CD4-positive, alpha-beta T cell (primary cell): ENCODE results near the gene MOB1B. TPM values are rescaled to one million over a fixed set of nuclear protein-coding genes. Genes with fewer than 3 reads are reported as not detected.

Source experiments
- ATAC-seq: fragments of 200-7000 bp; cut with Tn5 transposase; one replicate; pipeline ENCODE4 v1.10.0; 2022; ENCODE audit warnings: mild to moderate bottlenecking; ENCODE audit not compliant: poor library complexity
- CTCF ChIA-PET: fragments of 350-600 bp; sonication (Branson Sonifier 250); formaldehyde crosslinking; loops from one replicate; lab custom pipeline; 2021; ENCODE audit warnings: antibody characterized with exemption, inconsistent platforms; lab: Charles Lee
- POLR2A ChIA-PET: fragments of 350-600 bp; sonication (Branson Sonifier 250); formaldehyde crosslinking; loops from one replicate; lab custom pipeline; 2021; ENCODE audit warnings: antibody characterized with exemption, inconsistent platforms; lab: Charles Lee
- DNase-seq, 14 experiments: peaks; one replicate each; pipeline ENCODE4 v3.0.0-alpha.2; 2013 to 2020; ENCODE audit warnings: mixed read lengths in 2 of 14
- H3K27ac ChIP-seq, 2 donors: one replicate each; pipeline versions ENCODE4 v1.5.1 to v1.7.0; 2013; ENCODE audit warnings: low read length in 2 of 2, low read depth in 1 of 2, mild to moderate bottlenecking in 1 of 2
- H3K27me3 ChIP-seq, 2 experiments: 1 replicate in 1 of 2; 2 replicates in 1 of 2; pipeline versions ENCODE4 v1.6.1 to v1.7.0; 2013; ENCODE audit warnings: low read length in 2 of 2, control low read depth in 1 of 2, mild to moderate bottlenecking in 1 of 2, moderate library complexity in 1 of 2; ENCODE audit not compliant: insufficient read depth in 2 of 2, control insufficient read depth in 1 of 2
- H3K36me3 ChIP-seq: one replicate; pipeline ENCODE4 v1.6.1; 2013; ENCODE audit warnings: low read length, control low read depth; ENCODE audit not compliant: insufficient read depth
- H3K4me1 ChIP-seq: one replicate; pipeline ENCODE4 v1.6.1; 2013; ENCODE audit warnings: low read length, control low read depth; ENCODE audit not compliant: insufficient read depth
- H3K4me3 ChIP-seq: one replicate; pipeline ENCODE4 v1.5.1; 2013; ENCODE audit warnings: mild to moderate bottlenecking, low read length, moderate library complexity
- H3K9me3 ChIP-seq, 2 experiments: 1 replicate in 1 of 2; 2 replicates in 1 of 2; pipeline versions ENCODE4 v1.6.1 to v1.7.0; 2013; ENCODE audit warnings: low read length in 2 of 2, mild to moderate bottlenecking in 2 of 2, control low read depth in 1 of 2, moderate library complexity in 1 of 2; ENCODE audit not compliant: control insufficient read depth in 1 of 2, insufficient read depth in 1 of 2
- H3K27ac Mint-ChIP-seq: one replicate; pipeline ENCODE4 v1.8.0; 2020; ENCODE audit warnings: mixed read lengths
- H3K27me3 Mint-ChIP-seq: one replicate; pipeline ENCODE4 v1.8.0; 2021; ENCODE audit warnings: mixed read lengths
- H3K36me3 Mint-ChIP-seq: one replicate; pipeline ENCODE4 v1.8.0; 2021; ENCODE audit warnings: low read depth, mixed read lengths
- H3K4me1 Mint-ChIP-seq: one replicate; pipeline ENCODE4 v1.8.0; 2021; ENCODE audit warnings: low read depth, mixed read lengths
- H3K4me3 Mint-ChIP-seq: one replicate; pipeline ENCODE4 v1.8.0; 2020; ENCODE audit warnings: mild to moderate bottlenecking, mixed read lengths
- H3K9me3 Mint-ChIP-seq: one replicate; pipeline ENCODE4 v1.8.0; 2020; ENCODE audit warnings: mixed read lengths
- CTCF ChIP-seq: fragments of 200-600 bp; IDR thresholded peaks from one replicate; pipeline ENCODE4 v1.8.0; 2022; ENCODE audit warnings: antibody characterized with exemption, mild to moderate bottlenecking
- intact Hi-C, 2 experiments: fragments of 100-400 bp; cut with DNase I in 1 of 2; cut with micrococcal nuclease in 1 of 2; formaldehyde crosslinking; loops; one replicate each; pipeline versions ENCODE4 v1.15.1 to v1.9.0; 2023 to 2025; cut with DNase I, micrococcal nuclease
- total RNA-seq, 174 experiments: library from RNA in 2 of 174; stranded (reverse) in 2 of 174; gene quantifications; one replicate each; pipeline ENCODE4 v1.2.3 and lab custom pipeline; 2021 to 2026

MOB1B gene
- total RNA-seq, 2 experiments from 2014 or later, result 13.1 to 13.4 TPM

GRCh38 chr4:70940134-70940533, 38.0 kb downstream of the MOB1B start:
- Histone ChIP-seq H3K27ac (no peak overlapping the region), H3K36me3 (no peaks in the 10 kb centered on the region), H3K4me3 (no peak overlapping the region), H3K4me1 (peaks cover 5% of the 10 kb centered on the region), H3K27me3 (no peaks in the 10 kb centered on the region), H3K9me3 (peaks cover 0 to 4% of the 10 kb centered on the region in 2 experiments)
- intact Hi-C loops, result no loop called here
- ATAC-seq (no peak), DNase-seq (no peak)
- Mint-ChIP-seq H3K27ac (no peak overlapping the region), H3K36me3 (peaks cover 21% of the 10 kb centered on the region), H3K4me3 (no peak overlapping the region), H3K9me3 (no peaks in the 10 kb centered on the region), H3K4me1 (peaks cover 27% of the 10 kb centered on the region), H3K27me3 (no peaks in the 10 kb centered on the region)
- no peak for TF ChIP-seq CTCF
- POLR2A ChIA-PET, result no interaction called here
- CTCF ChIA-PET, result no interaction called here

GRCh38 chr4:70943114-70943513, 40.9 kb downstream of the MOB1B start:
- Histone ChIP-seq H3K9me3 (peaks cover 0 to 4% of the 10 kb centered on the region in 2 experiments), H3K27me3 (no peaks in the 10 kb centered on the region), H3K4me3 (no peak overlapping the region), H3K27ac (no peak overlapping the region), H3K4me1 (no peaks in the 10 kb centered on the region), H3K36me3 (no peaks in the 10 kb centered on the region)
- DNase-seq, result peak in 2 of 14 experiments; percentile 8 to 16
- no peaks in the 10 kb centered on the region for H3K27me3 Mint-ChIP-seq
- H3K27ac Mint-ChIP-seq, result no peak overlapping the region
- H3K4me1 Mint-ChIP-seq, result peaks cover 29% of the 10 kb centered on the region
- intact Hi-C loops, result no loop called here
- ChIA-PET POLR2A (interaction anchor here (0.7 kb wide), 1 partner anchor 238 kb away, joined by 3 read pairs; no protein-coding TSS in a partner anchor), CTCF (interaction anchor here (1.3 kb wide), 1 partner anchor 13 kb away, joined by 3 read pairs; no protein-coding TSS in a partner anchor)
- TF ChIP-seq CTCF, result no peak
- H3K36me3 Mint-ChIP-seq, result peaks cover 16% of the 10 kb centered on the region
- no peaks in the 10 kb centered on the region for H3K9me3 Mint-ChIP-seq
- H3K4me3 Mint-ChIP-seq, result no peak overlapping the region
- ATAC-seq, result no peak

GRCh38 chr4:70945046-70945445, 42.9 kb downstream of the MOB1B start:
- peak in 1 of 14 experiments; percentile 11 for DNase-seq
- H3K4me1 Mint-ChIP-seq, result peaks cover 36% of the 10 kb centered on the region
- Histone ChIP-seq H3K27me3 (no peaks in the 10 kb centered on the region), H3K9me3 (peaks cover 0 to 4% of the 10 kb centered on the region in 2 experiments), H3K27ac (no peak overlapping the region), H3K4me1 (no peaks in the 10 kb centered on the region), H3K4me3 (no peak overlapping the region), H3K36me3 (no peaks in the 10 kb centered on the region)
- peaks cover 11% of the 10 kb centered on the region for H3K36me3 Mint-ChIP-seq
- ChIA-PET POLR2A (no interaction called here), CTCF (interaction anchor here (1.3 kb wide), 1 partner anchor 15 kb away, joined by 5 read pairs; no protein-coding TSS in a partner anchor)
- TF ChIP-seq CTCF, result no peak
- no peaks in the 10 kb centered on the region for H3K27me3 Mint-ChIP-seq
- intact Hi-C loops, result no loop called here
- H3K4me3 Mint-ChIP-seq, result no peak overlapping the region
- no peaks in the 10 kb centered on the region for H3K9me3 Mint-ChIP-seq
- no peak for ATAC-seq
- H3K27ac Mint-ChIP-seq, result no peak overlapping the region
